HG03280 (cell line): ENCODE results near the gene OPTC.

Experiments
- ATAC-seq: cut with Tn5 transposase; IDR thresholded peaks from one replicate; pipeline ENCODE4 v1.9.1; 2021; ENCODE audit warnings: mild to moderate bottlenecking, moderate library complexity; ENCODE audit not compliant: unreplicated experiment

The OPTC gene

DNA sequence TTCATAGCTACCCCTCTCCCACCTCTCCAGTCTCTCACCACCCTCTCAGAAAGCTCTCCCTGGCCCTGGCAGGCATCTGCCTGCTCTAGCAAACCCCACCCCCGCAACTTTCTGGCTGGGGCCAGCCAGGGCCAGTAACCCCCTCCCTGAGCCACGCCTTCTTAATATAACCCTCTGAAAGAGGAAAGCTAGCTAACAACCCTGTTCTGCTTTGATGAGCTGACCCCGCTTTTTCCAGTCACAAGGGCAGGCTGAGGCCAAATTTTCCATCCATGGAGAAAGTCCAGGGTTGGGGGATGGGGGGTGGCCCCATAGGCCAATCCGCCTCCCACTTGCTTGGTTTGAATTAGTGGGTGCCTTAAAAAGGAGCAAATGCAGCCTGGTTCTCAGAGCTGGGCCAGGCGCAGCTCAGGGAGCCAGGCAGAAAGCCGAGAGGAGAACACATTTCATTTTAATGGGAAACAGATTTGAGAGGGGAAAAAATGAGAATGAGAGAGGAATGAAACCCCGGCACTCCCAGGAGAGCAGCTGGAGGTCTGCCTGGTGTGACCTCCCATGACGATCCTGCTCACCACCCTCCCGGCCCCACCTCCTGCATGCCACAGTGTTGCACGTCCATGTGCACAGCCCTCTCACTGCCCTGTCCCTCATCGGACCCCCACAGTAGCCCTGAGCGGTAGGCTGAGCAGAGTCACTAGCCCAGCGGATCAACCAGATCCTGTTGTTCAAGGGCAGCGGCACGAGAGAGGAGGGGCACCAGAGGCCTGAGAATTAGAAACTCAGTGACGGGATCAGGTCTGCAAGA lies 62.3 kb downstream of the OPTC start:
- ATAC-seq = no peak

DNA sequence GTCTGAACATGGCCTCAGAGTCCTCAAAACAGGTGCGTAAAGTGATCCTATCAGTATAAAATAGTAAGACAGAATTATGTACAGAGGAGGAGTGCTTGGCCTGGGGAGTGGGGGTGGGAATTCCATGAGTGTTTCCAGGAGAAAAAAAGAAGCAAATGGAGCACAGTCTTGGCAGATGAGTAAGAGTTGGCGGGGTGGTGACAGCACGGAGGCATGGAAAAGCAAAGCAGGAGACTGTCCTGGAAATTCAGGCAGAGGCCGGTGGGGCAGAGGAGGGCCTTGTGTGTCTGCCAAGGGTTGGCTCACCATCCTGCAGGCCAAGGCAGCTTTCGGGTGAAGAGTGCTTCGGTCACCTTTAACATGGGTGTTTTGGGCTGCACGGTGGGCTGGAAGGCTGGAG lies 63.4 kb downstream of the OPTC start:
- no peak for ATAC-seq

DNA sequence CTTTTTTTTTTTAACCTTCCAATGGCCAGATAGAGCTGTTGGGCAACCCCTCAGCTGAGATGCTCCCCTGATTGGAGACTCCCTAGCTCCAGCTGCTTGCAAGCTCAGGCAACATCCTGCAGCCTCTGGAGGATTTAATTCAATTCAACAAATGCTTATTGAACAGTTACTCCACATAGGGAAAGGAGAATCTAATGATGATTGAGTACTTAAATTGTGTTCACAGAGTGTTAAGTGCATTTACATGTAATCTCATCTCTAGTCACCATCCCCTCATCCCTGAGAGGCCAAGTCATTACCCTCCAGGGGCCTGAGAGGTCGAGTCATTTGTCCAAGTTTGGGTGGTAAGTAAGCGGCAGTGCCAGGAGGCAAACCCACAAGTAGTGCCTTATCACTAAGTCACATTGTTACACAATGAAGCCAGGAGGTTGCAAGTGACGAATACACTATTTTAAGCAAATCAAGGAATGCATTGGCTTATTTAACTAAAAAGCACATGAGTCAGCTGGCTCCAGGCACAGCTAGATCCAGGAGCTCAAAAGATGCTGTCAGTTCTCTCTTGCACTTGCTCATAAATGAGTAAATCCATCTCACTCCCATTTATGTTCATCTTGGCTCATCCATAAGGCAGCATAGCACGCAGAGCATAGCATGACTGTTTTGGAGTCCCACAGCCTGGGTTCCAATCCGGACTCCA lies 64.3 kb downstream of the OPTC start:
- ATAC-seq = no peak
